ENCODE data around the gene DIAPH3. TPM values are rescaled to one million over a fixed set of nuclear protein-coding genes. Genes with fewer than 3 reads are reported as not detected.

Gene DIAPH3
- total and polyA plus RNA-seq, 2 donors (not counting 1 experiment from before 2014, with no cell fraction given): 0.03 to 0.10 TPM

GRCh38 chr13:59863621-59864020, 300.1 kb downstream of the DIAPH3 start:
- Histone ChIP-seq H3K79me2 (ENCODE audit: control insufficient read depth, insufficient read depth, low read length) (no peaks in the 10 kb centered on the region), H3K36me3 (replicated peaks in 1 of 2; ENCODE audit: control extremely low read depth in 1 of 2, control insufficient read depth in 1 of 2, extremely low read depth in 1 of 2, insufficient read depth in 2 of 2, low read length in 1 of 2) (no peaks in the 10 kb centered on the region), H3K27me3 (replicated peaks in 1 of 4; ENCODE audit: control extremely low read depth in 1 of 4, control insufficient read depth in 3 of 4, insufficient read depth in 4 of 4, low read length in 3 of 4) (no peaks in the 10 kb centered on the region), H4K20me1 (ENCODE audit: control insufficient read depth, insufficient read depth, low read length, poor library complexity, severe bottlenecking) (no peaks in the 10 kb centered on the region), H3K9ac (ENCODE audit: low read length) (no peak overlapping the region), H3K4me1 (ENCODE audit: control insufficient read depth in 2 of 2, insufficient read depth in 2 of 2, low read length in 2 of 2) (no peaks in the 10 kb centered on the region), H2AFZ (ENCODE audit: insufficient read depth, low read depth, low read length, poor library complexity, severe bottlenecking) (no peak overlapping the region), H3K4me2 (replicated peaks; ENCODE audit: low read depth, low read length, poor library complexity, severe bottlenecking) (no peak overlapping the region), H3K27ac (ENCODE audit: low read length in 2 of 2) (no peak overlapping the region), H3K4me3 (ENCODE audit: control extremely low read depth in 1 of 5, extremely low read depth in 1 of 5, insufficient read depth in 1 of 5, low read depth in 2 of 5, low read length in 4 of 5) (no peak overlapping the region), H3K9me3 (ENCODE audit: control extremely low read depth in 1 of 3, control insufficient read depth in 2 of 3, insufficient read depth in 1 of 3, low read length in 2 of 3) (no peaks in the 10 kb centered on the region)
- WGBS (ENCODE audit: insufficient coverage): no CpG with 5 or more reads among the region's 1 CpG
- ATAC-seq (ENCODE audit: low read depth): no peak
- no peak for TF ChIP-seq EZH2 (IDR thresholded peaks at IDR 0.05; ENCODE audit: borderline replicate concordance, insufficient read depth, low read depth, low read length, poor library complexity, severe bottlenecking)
- TF ChIP-seq CTCF (IDR thresholded peaks at IDR 0.05): no peak
- no peaks in the 10 kb centered on the region for H3K27me3 Mint-ChIP-seq
- intact Hi-C loops (cut with micrococcal nuclease): no loop called here
- no peaks in the 10 kb centered on the region for H3K4me1 Mint-ChIP-seq
- H3K9me3 Mint-ChIP-seq (ENCODE audit: insufficient read depth): no peaks in the 10 kb centered on the region
- H3K27ac Mint-ChIP-seq: no peak overlapping the region
- ChIA-PET CTCF (no interaction called here), POLR2A (no interaction called here)
- no peak for DNase-seq
- H3K4me3 Mint-ChIP-seq: no peak overlapping the region

- no CpG with 5 or more reads among the region's 4 CpGs for WGBS (ENCODE audit: insufficient coverage)
- no peak overlapping the region for H2AFZ ChIP-seq (ENCODE audit: insufficient read depth, low read depth, low read length, poor library complexity, severe bottlenecking)
- Mint-ChIP-seq H3K27me3 (no peaks in the 10 kb centered on the region), H3K4me1 (no peaks in the 10 kb centered on the region), H3K27ac (no peak overlapping the region), H3K9me3 (ENCODE audit: insufficient read depth) (no peaks in the 10 kb centered on the region), H3K4me3 (no peak overlapping the region)
- no peak overlapping the region for H3K9ac ChIP-seq (ENCODE audit: low read length)
- H3K27me3 ChIP-seq (replicated peaks in 1 of 4; ENCODE audit: control extremely low read depth in 1 of 4, control insufficient read depth in 3 of 4, insufficient read depth in 4 of 4, low read length in 3 of 4): no peaks in the 10 kb centered on the region
- no peaks in the 10 kb centered on the region for H4K20me1 ChIP-seq (ENCODE audit: control insufficient read depth, insufficient read depth, low read length, poor library complexity, severe bottlenecking)
- DNase-seq (no peak), ATAC-seq (ENCODE audit: low read depth) (no peak)
- TF ChIP-seq EZH2 (IDR thresholded peaks at IDR 0.05; ENCODE audit: borderline replicate concordance, insufficient read depth, low read depth, low read length, poor library complexity, severe bottlenecking) (no peak), CTCF (IDR thresholded peaks at IDR 0.05) (no peak)
- H3K4me2 ChIP-seq (replicated peaks; ENCODE audit: low read depth, low read length, poor library complexity, severe bottlenecking): no peak overlapping the region
- no peak overlapping the region for H3K27ac ChIP-seq (ENCODE audit: low read length in 2 of 2)
- CTCF ChIA-PET: no interaction called here
- no peaks in the 10 kb centered on the region for H3K79me2 ChIP-seq (ENCODE audit: control insufficient read depth, insufficient read depth, low read length)
- no peaks in the 10 kb centered on the region for H3K36me3 ChIP-seq (replicated peaks in 1 of 2; ENCODE audit: control extremely low read depth in 1 of 2, control insufficient read depth in 1 of 2, extremely low read depth in 1 of 2, insufficient read depth in 2 of 2, low read length in 1 of 2)
- intact Hi-C loops (cut with micrococcal nuclease): no loop called here
- H3K4me3 ChIP-seq (ENCODE audit: control extremely low read depth in 1 of 5, extremely low read depth in 1 of 5, insufficient read depth in 1 of 5, low read depth in 2 of 5, low read length in 4 of 5): no peak overlapping the region
- POLR2A ChIA-PET: no interaction called here
- no peaks in the 10 kb centered on the region for H3K9me3 ChIP-seq (ENCODE audit: control extremely low read depth in 1 of 3, control insufficient read depth in 2 of 3, insufficient read depth in 1 of 3, low read length in 2 of 3)
- no peaks in the 10 kb centered on the region for H3K4me1 ChIP-seq (ENCODE audit: control insufficient read depth in 2 of 2, insufficient read depth in 2 of 2, low read length in 2 of 2)
These were observed 302.1 kb downstream of the DIAPH3 start for GRCh38 chr13:59861676-59862075.
